ENCODE data around the gene RHOU.

RHOU gene

DNA sequence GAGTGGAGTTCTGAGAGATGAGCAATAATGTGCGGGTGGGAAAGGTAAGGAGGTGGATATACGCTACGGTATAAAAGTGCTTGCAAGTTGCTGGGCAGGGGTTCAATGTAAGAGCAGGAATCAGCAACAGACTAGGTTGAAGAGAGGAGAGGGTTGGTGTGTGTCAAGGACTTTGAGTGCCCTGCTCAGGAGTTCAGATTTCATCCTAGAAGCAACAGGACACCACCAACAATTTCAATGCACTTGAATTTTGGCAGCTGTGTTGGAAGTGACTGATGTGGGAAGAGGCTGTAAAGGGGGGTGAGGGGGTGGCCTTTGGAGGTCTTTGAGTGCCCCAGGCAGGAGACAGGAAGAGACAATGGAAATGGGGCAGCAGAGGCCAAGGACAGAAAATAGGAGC lies 57.3 kb downstream of the RHOU start:
- H3K27me3 ChIP-seq (ENCODE audit: control insufficient read depth, insufficient read depth, low read length) = no peaks in the 10 kb centered on the region
- no peak overlapping the region for H3K4me3 ChIP-seq (ENCODE audit: low read depth, low read length)
- H3K4me2 ChIP-seq (ENCODE audit: low read length) = no peak overlapping the region
- no peak overlapping the region for H3K27ac ChIP-seq
- no peaks in the 10 kb centered on the region for H3K9me3 ChIP-seq (ENCODE audit: control insufficient read depth, low read length)
- no peak overlapping the region for H2AFZ ChIP-seq
- H3K9ac ChIP-seq = no peak overlapping the region
- no peaks in the 10 kb centered on the region for H3K4me1 ChIP-seq
- H3K36me3 ChIP-seq (ENCODE audit: control insufficient read depth, insufficient read depth, low read length) = no peaks in the 10 kb centered on the region
- TF ChIP-seq, protein P1, sequence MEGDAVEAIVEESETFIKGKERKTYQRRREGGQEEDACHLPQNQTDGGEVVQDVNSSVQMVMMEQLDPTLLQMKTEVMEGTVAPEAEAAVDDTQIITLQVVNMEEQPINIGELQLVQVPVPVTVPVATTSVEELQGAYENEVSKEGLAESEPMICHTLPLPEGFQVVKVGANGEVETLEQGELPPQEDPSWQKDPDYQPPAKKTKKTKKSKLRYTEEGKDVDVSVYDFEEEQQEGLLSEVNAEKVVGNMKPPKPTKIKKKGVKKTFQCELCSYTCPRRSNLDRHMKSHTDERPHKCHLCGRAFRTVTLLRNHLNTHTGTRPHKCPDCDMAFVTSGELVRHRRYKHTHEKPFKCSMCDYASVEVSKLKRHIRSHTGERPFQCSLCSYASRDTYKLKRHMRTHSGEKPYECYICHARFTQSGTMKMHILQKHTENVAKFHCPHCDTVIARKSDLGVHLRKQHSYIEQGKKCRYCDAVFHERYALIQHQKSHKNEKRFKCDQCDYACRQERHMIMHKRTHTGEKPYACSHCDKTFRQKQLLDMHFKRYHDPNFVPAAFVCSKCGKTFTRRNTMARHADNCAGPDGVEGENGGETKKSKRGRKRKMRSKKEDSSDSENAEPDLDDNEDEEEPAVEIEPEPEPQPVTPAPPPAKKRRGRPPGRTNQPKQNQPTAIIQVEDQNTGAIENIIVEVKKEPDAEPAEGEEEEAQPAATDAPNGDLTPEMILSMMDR (IDR thresholded peaks at IDR 0.05) = no peak
- H3K79me2 ChIP-seq = no peaks in the 10 kb centered on the region

DNA sequence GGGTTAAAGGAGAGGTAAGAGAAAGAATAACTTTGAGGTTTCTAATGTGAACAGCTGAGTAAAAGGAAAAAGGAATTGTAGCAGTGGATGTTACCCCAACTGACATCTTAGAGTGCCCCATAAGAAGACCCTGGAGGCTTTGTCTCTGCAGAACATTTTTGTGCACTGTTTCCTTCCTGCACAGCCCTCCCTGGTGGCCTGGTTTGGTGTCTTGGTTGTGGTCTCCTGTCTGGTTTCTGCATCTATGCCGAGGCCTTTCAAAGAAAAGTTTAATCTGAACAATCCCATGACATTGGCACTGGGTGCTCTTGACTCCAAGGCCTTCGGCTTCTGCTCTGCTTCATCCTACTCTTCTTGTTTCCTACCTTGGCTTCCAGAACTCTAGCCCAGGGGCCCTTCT lies 57.8 kb downstream of the RHOU start:
- no peaks in the 10 kb centered on the region for H3K9me3 ChIP-seq (ENCODE audit: control insufficient read depth, low read length)
- TF ChIP-seq, protein P1 (IDR thresholded peaks at IDR 0.05) = no peak
- no peaks in the 10 kb centered on the region for H3K36me3 ChIP-seq (ENCODE audit: control insufficient read depth, insufficient read depth, low read length)
- no peak overlapping the region for H2AFZ ChIP-seq
- no peaks in the 10 kb centered on the region for H3K27me3 ChIP-seq (ENCODE audit: control insufficient read depth, insufficient read depth, low read length)
- H3K4me3 ChIP-seq (ENCODE audit: low read depth, low read length) = no peak overlapping the region
- H3K79me2 ChIP-seq = no peaks in the 10 kb centered on the region
- H3K27ac ChIP-seq = no peak overlapping the region
- H3K9ac ChIP-seq = no peak overlapping the region
- no peaks in the 10 kb centered on the region for H3K4me1 ChIP-seq
- no peak overlapping the region for H3K4me2 ChIP-seq (ENCODE audit: low read length)

DNA sequence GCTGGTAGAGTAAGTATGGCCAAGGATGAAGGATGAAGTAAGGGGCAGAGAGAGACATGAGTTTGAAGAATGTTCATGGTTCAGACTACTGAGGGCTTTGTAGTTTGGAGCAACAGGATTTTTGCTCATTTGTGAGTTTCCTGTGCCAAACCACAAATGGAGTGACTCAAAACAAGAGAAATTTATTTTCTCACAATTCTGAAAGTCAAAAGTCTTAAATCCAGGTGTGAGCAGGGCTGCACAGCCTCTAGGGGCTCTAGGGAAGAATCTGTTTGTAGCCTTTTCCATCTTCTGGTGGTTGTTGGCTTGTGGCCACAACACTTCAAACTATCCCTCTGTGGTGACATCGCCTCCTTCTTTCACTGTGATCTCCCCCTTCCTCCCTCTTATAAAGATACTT lies 58.9 kb downstream of the RHOU start:
- Histone ChIP-seq H2AFZ (no peak overlapping the region), H3K9me3 (ENCODE audit: control insufficient read depth, low read length) (no peaks in the 10 kb centered on the region), H3K9ac (no peak overlapping the region), H3K4me1 (no peaks in the 10 kb centered on the region), H3K79me2 (no peaks in the 10 kb centered on the region), H3K36me3 (ENCODE audit: control insufficient read depth, insufficient read depth, low read length) (no peaks in the 10 kb centered on the region), H3K4me3 (ENCODE audit: low read depth, low read length) (no peak overlapping the region), H3K4me2 (ENCODE audit: low read length) (no peak overlapping the region), H3K27ac (no peak overlapping the region), H3K27me3 (ENCODE audit: control insufficient read depth, insufficient read depth, low read length) (no peaks in the 10 kb centered on the region)
- TF ChIP-seq, protein P1 (IDR thresholded peaks at IDR 0.05) = no peak

DNA sequence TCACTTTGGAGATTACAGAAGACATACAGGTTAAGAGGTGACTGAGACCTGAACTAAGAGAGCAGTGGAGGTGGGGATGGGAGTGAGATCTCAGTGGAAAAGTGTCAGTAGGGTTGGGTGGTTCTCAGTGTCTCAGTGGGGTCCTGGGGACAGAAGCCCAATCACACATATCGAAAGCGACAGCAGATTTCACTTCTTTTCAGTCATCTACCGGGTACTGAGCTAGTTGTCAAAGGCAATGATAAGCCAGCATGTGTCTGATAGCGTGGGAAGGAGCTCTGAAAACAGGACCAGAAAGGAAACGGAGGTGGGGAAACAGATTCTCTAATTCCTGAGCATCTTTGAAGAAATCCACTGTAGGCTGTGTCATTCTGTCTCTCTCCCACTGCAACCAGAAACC lies 59.5 kb downstream of the RHOU start:
- no peaks in the 10 kb centered on the region for H3K4me1 ChIP-seq
- TF ChIP-seq, protein P1 (IDR thresholded peaks at IDR 0.05) = no peak

DNA sequence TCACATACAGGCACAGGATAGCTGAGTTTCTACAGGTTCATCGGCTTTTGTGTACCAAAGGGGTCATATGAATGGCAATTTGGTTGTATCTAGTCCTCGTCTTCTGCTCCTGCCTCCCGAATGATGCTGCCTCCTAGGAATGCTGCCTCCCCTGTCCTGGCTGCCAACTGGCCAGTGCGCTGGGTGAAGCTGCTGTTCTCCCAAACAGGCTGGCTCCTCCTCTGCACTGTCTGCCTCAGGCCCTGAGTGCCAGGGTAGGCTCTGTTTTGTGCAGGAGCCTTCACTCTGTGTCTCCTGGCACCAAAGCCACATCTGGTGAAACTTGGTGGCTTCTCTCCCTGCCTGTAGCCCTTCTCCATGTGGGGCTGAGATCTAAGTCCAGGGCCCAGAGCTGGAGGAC lies 60.3 kb downstream of the RHOU start:
- Histone ChIP-seq H3K79me2 (no peaks in the 10 kb centered on the region), H3K36me3 (ENCODE audit: control insufficient read depth, insufficient read depth, low read length) (no peaks in the 10 kb centered on the region), H3K27me3 (ENCODE audit: control insufficient read depth, insufficient read depth, low read length) (no peaks in the 10 kb centered on the region), H3K4me1 (no peaks in the 10 kb centered on the region), H2AFZ (no peak overlapping the region), H3K27ac (no peak overlapping the region), H3K4me2 (ENCODE audit: low read length) (no peak overlapping the region), H3K9ac (no peak overlapping the region), H3K9me3 (ENCODE audit: control insufficient read depth, low read length) (no peaks in the 10 kb centered on the region), H3K4me3 (ENCODE audit: low read depth, low read length) (no peak overlapping the region)
- TF ChIP-seq, protein P1 (IDR thresholded peaks at IDR 0.05) = no peak

More for the DNA sequence above, 59.5 kb downstream of the RHOU start:
- H3K9me3 ChIP-seq (ENCODE audit: control insufficient read depth, low read length) = no peaks in the 10 kb centered on the region
- H3K36me3 ChIP-seq (ENCODE audit: control insufficient read depth, insufficient read depth, low read length) = no peaks in the 10 kb centered on the region
- no peak overlapping the region for H2AFZ ChIP-seq
- H3K4me2 ChIP-seq (ENCODE audit: low read length) = no peak overlapping the region
- H3K27ac ChIP-seq = no peak overlapping the region
- no peak overlapping the region for H3K9ac ChIP-seq
- no peaks in the 10 kb centered on the region for H3K79me2 ChIP-seq
- no peak overlapping the region for H3K4me3 ChIP-seq (ENCODE audit: low read depth, low read length)
- H3K27me3 ChIP-seq (ENCODE audit: control insufficient read depth, insufficient read depth, low read length) = no peaks in the 10 kb centered on the region
